Neuronal stem cell (in vitro differentiated cells): ENCODE measurements around the gene SHISA7.

Source experiments
- DNase-seq: peaks from one replicate; pipeline ENCODE4 v3.0.0-alpha.2; 2013; ENCODE audit warnings: low spot score
- H2AFZ ChIP-seq: one replicate; pipeline ENCODE4 v1.6.1; 2013; ENCODE audit warnings: mild to moderate bottlenecking, low read length, inconsistent platforms
- H2AK5ac ChIP-seq: 2 replicates; pipeline ENCODE4 v1.6.1; 2013; ENCODE audit warnings: low read depth, mild to moderate bottlenecking, inconsistent platforms, low read length, moderate library complexity, mixed read lengths
- H2BK120ac ChIP-seq: 2 replicates; pipeline ENCODE4 v1.6.1; 2013; ENCODE audit warnings: low read depth, mild to moderate bottlenecking, inconsistent platforms, low read length, moderate library complexity, mixed read lengths
- H2BK12ac ChIP-seq: one replicate; pipeline ENCODE4 v1.6.1; 2013; ENCODE audit warnings: low read length, inconsistent platforms
- H2BK15ac ChIP-seq: 2 replicates; pipeline ENCODE4 v1.6.1; 2013; ENCODE audit warnings: mild to moderate bottlenecking, low read length, inconsistent platforms, mixed read lengths
- H2BK5ac ChIP-seq: one replicate; pipeline ENCODE4 v1.6.1; 2013; ENCODE audit warnings: inconsistent platforms, mild to moderate bottlenecking, low read length, moderate library complexity
- H3K14ac ChIP-seq: one replicate; pipeline ENCODE4 v1.6.1; 2013; ENCODE audit warnings: low read length, inconsistent platforms
- H3K18ac ChIP-seq: 2 replicates; pipeline ENCODE4 v1.6.1; 2013; ENCODE audit warnings: low read length, inconsistent platforms
- H3K23ac ChIP-seq: 2 replicates; pipeline ENCODE4 v1.6.1; 2013; ENCODE audit warnings: low read depth, mild to moderate bottlenecking, mixed read lengths, low read length, inconsistent platforms; ENCODE audit not compliant: poor library complexity
- H3K27ac ChIP-seq: replicated peaks from 3 replicates; pipeline ENCODE4 v1.5.1; 2013; ENCODE audit warnings: low read length, inconsistent platforms
- H3K27me3 ChIP-seq, 3 experiments: 2 replicates each; pipeline ENCODE4 v1.6.1; 2013; ENCODE audit warnings: low read length in 3 of 3, mild to moderate bottlenecking in 2 of 3, inconsistent platforms in 1 of 3, low read depth in 1 of 3, mixed read lengths in 1 of 3, moderate library complexity in 1 of 3; ENCODE audit not compliant: control insufficient read depth in 3 of 3, insufficient read depth in 3 of 3
- H3K36me3 ChIP-seq, 2 donors: replicated peaks in 1 of 2; 2 replicates each; pipeline ENCODE4 v1.6.1; 2013; ENCODE audit warnings: low read length in 2 of 2; ENCODE audit not compliant: control insufficient read depth in 2 of 2, insufficient read depth in 2 of 2
- H3K4ac ChIP-seq: 2 replicates; pipeline ENCODE4 v1.6.1; 2013; ENCODE audit warnings: inconsistent platforms, mild to moderate bottlenecking, low read length, moderate library complexity
- H3K4me1 ChIP-seq, 2 donors: 1 replicate in 1 of 2; 2 replicates in 1 of 2; pipeline ENCODE4 v1.6.1; 2013; ENCODE audit warnings: low read length in 2 of 2, low read depth in 1 of 2; ENCODE audit not compliant: control insufficient read depth in 2 of 2, insufficient read depth in 1 of 2
- H3K4me2 ChIP-seq: one replicate; pipeline ENCODE4 v1.6.1; 2013; ENCODE audit warnings: mild to moderate bottlenecking, low read length, inconsistent platforms; ENCODE audit not compliant: insufficient read depth, poor library complexity, severe bottlenecking
- H3K4me3 ChIP-seq, 2 donors: 2 replicates each; pipeline ENCODE4 v1.5.1; 2013; ENCODE audit warnings: low read length in 2 of 2, mild to moderate bottlenecking in 2 of 2, inconsistent platforms in 1 of 2, moderate library complexity in 1 of 2
- H3K79me1 ChIP-seq: one replicate; pipeline ENCODE4 v1.6.1; 2013; ENCODE audit warnings: low read depth, mild to moderate bottlenecking, inconsistent platforms, low read length, moderate library complexity
- H3K9ac ChIP-seq: one replicate; pipeline ENCODE4 v1.6.1; 2013; ENCODE audit warnings: mild to moderate bottlenecking, low read depth, low read length, inconsistent platforms; ENCODE audit not compliant: poor library complexity
- H3K9me3 ChIP-seq, 2 donors: replicated peaks in 1 of 2; 2 replicates each; pipeline versions ENCODE3 to v1.6.1; 2013; ENCODE audit warnings: low read length in 2 of 2, mild to moderate bottlenecking in 2 of 2, inconsistent platforms in 1 of 2, low read depth in 1 of 2, mixed read lengths in 1 of 2, moderate library complexity in 1 of 2; ENCODE audit not compliant: control insufficient read depth in 2 of 2, insufficient read depth in 1 of 2
- H4K8ac ChIP-seq: one replicate; pipeline ENCODE4 v1.6.1; 2013; ENCODE audit warnings: low read depth, mild to moderate bottlenecking, inconsistent platforms, low read length, moderate library complexity
- H4K91ac ChIP-seq: one replicate; pipeline ENCODE4 v1.6.1; 2013; ENCODE audit warnings: low read length, low read depth, mild to moderate bottlenecking, inconsistent platforms; ENCODE audit not compliant: poor library complexity
- WGBS, 2 donors: extraction: QIAGEN DNeasy Blood & Tissue Kit; methylation state at CpG; one replicate each; pipeline ENCODE4 v1.1.7; 2013; ENCODE audit warnings: missing lambda C conversion rate in 2 of 2, mixed read lengths in 1 of 2; ENCODE audit not compliant: insufficient read length in 2 of 2, insufficient replicate concordance in 1 of 2; ENCODE audit errors: extremely low coverage in 2 of 2; 5-methylcytosine and 5-hydroxymethylcytosine counted together

Gene SHISA7

GRCh38 chr19:55490478-55491432 lies 47.7 kb upstream of the SHISA7 start:
- no peak overlapping the region for H4K8ac ChIP-seq

DNA sequence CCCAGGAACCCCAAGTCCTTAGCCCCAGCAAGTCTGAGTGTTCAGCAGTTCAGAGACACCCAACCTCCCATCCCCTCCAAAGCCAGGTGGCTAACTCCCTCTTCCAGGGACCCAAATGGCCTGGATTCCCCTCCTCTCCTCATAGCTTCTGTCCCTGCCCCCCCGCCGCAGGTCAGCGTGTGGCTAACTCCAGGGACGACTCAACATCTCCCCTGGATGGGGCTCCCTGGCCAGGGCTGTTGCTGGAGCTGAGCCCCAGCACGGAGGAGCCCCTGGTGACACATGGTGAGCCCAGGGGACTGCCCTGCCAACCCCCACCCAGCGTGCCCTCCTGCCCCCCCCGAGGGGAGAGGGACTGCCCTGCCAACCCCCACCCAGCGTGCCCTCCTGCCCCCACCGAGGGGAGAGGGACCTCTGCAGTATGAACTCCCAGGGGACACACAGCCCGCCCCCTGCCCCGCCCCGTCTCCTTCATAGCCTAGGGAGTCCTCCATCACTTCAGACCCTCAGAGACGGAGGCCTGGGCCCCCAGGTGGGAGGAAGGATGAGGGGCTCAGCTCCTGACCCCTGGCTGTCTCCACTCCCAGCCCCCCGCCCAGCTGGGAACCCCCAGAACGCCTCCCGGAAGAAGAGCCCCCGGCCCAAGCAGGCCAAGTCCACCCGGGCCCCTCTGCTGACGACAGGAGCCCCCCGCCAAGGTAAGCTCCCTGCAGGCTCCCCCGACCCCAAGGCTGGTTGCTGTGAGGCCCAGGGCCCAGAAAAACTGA lies 46.8 kb upstream of the SHISA7 start:
- Histone ChIP-seq H3K36me3 (no peaks in the 10 kb centered on the region), H2AFZ (no peak overlapping the region), H3K27me3 (no peaks in the 10 kb centered on the region), H4K91ac (no peak overlapping the region), H3K23ac (peak overlapping the region; percentile 73), H2BK12ac (no peak overlapping the region), H3K79me1 (peaks cover 8% of the 10 kb centered on the region), H3K9me3 (no peaks in the 10 kb centered on the region), H2BK15ac (peak overlapping the region; percentile 75), H3K18ac (peak overlapping the region; percentile 85), H4K8ac (no peak overlapping the region), H3K9ac (peak overlapping the region; percentile 78), H2AK5ac (peak overlapping the region; percentile 97), H3K4ac (peak overlapping the region; percentile 69), H3K27ac (no peak overlapping the region), H3K14ac (no peak overlapping the region), H3K4me2 (no peak overlapping the region), H3K4me1 (peaks cover 33 to 48% of the 10 kb centered on the region in 2 donors), H2BK120ac (peak overlapping the region; percentile 81), H3K4me3 (no peak overlapping the region), H2BK5ac (peak overlapping the region; percentile 39)
- no CpG with 5 or more reads among the region's 21 CpGs for WGBS, 2 donors
- no peak for DNase-seq

More at GRCh38 chr19:55490478-55491432, 47.7 kb upstream of the SHISA7 start:
- peaks cover 29 to 48% of the 10 kb centered on the region in 2 donors for H3K4me1 ChIP-seq
- no peak overlapping the region for H3K4me3 ChIP-seq
- peak overlapping the region; percentile 71 for H3K14ac ChIP-seq
- no peak overlapping the region for H3K18ac ChIP-seq
- peak overlapping the region; percentile 58 for H2BK15ac ChIP-seq
- no peaks in the 10 kb centered on the region for H3K9me3 ChIP-seq
- H2BK12ac ChIP-seq, result peak overlapping the region; percentile 41
- H3K9ac ChIP-seq, result peak overlapping the region; percentile 3
- peak overlapping the region; percentile 43 for H3K23ac ChIP-seq
- H3K27me3 ChIP-seq, result no peaks in the 10 kb centered on the region
- H2AFZ ChIP-seq, result peak overlapping the region; percentile 73
- DNase-seq, result no peak
- no peak overlapping the region for H3K27ac ChIP-seq
- H2BK5ac ChIP-seq, result no peak overlapping the region
- H3K79me1 ChIP-seq, result peaks cover 8% of the 10 kb centered on the region
- WGBS, 2 donors, result no CpG with 5 or more reads among the region's 52 CpGs
- no peaks in the 10 kb centered on the region for H3K36me3 ChIP-seq
- peak overlapping the region; percentile 37 for H3K4ac ChIP-seq
- no peak overlapping the region for H4K91ac ChIP-seq
- peak overlapping the region; percentile 18 for H2BK120ac ChIP-seq
- peak overlapping the region; percentile 81 for H2AK5ac ChIP-seq
- H3K4me2 ChIP-seq, result no peak overlapping the region

DNA sequence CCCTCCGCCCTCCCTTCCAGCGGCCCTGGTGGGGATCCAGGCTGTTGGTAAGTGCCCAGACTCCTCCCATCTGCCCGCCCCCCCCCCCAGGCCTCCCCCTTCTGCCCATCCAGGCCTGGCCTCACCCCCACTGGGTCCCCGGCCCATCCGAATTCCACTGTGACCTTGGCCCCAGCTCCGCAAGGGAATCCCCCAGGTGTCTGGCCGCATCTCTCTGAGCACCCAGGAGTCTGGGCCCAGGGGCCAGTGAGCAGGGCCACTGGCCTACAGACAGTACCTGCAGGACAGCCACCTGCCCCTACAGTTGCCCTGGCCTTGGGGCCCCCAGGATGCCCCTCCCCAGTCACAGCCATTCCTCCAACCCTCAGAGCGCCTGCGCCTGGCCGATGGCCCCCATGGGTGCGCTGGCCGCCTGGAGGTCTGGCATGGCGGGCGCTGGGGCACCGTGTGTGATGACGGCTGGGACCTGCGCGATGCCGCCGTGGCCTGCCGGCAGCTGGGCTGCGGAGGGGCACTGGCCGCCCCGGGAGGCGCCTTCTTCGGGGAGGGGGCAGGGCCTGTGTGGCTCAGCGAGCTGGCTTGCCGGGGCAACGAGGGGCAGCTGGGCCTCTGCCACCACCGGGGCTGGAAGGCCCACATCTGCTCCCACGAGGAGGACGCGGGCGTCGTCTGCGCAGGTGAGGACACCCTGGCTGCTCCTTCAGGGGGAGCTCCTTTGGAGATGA lies 46.0 kb upstream of the SHISA7 start:
- DNase-seq, result no peak
- Histone ChIP-seq H3K4me3 (no peak overlapping the region), H3K14ac (peak overlapping the region; percentile 71), H3K23ac (peak overlapping the region; percentile 73), H2BK15ac (peak overlapping the region; percentile 75), H3K9ac (peak overlapping the region; percentile 78), H4K8ac (no peak overlapping the region), H3K4me2 (peak overlapping the region; percentile 18), H3K4me1 (peaks cover 36 to 50% of the 10 kb centered on the region in 2 donors), H2BK12ac (peak overlapping the region; percentile 73), H3K27me3 (no peaks in the 10 kb centered on the region), H2BK120ac (peak overlapping the region; percentile 81), H3K9me3 (no peaks in the 10 kb centered on the region), H2AFZ (peak overlapping the region; percentile 39), H3K18ac (peak overlapping the region; percentile 85), H3K79me1 (peaks cover 9% of the 10 kb centered on the region), H3K27ac (no peak overlapping the region), H4K91ac (no peak overlapping the region), H2AK5ac (peak overlapping the region; percentile 97), H3K36me3 (no peaks in the 10 kb centered on the region), H2BK5ac (peak overlapping the region; percentile 39), H3K4ac (peak overlapping the region; percentile 76)
- WGBS, 2 donors, result no CpG with 5 or more reads among the region's 36 CpGs
